NT2/D1 (cell line): ENCODE data around the gene ARFGEF3.

Source experiments
- SUZ12 ChIP-seq: IDR thresholded peaks from 2 replicates; pipeline ENCODE4 v1.6.1; 2011; ENCODE audit not compliant: insufficient read length, insufficient read depth; ENCODE audit errors: extremely low read depth
- YY1 ChIP-seq: IDR thresholded peaks from 2 replicates; pipeline ENCODE4 v1.6.1; 2011; ENCODE audit not compliant: insufficient read length, insufficient read depth
- ZNF274 ChIP-seq: IDR thresholded peaks from 2 replicates; pipeline ENCODE4 v1.6.1; 2011; ENCODE audit warnings: mild to moderate bottlenecking, low read depth, low read length

DNA sequence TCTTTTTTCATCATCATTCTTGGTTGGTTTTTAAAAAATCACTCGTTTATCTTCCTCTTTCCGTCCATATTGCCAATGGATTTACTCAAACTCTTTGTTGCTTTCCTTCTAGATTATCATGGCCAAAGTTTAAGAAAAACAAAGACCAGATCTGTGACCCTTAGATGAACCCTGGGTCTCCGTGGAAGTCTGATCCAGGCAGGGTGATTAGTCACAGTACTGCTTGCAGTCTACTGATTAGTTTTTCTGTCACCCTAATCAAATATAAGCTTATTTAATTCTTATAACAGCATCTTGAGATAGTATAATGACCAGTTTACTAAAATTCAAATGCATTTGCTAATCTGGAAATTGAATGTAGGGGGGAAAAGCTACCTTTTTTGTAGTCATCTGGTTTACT is 210.0 kb downstream of the ARFGEF3 start:
- TF ChIP-seq YY1: no peak
- no peak for TF ChIP-seq ZNF274
- no peak for TF ChIP-seq SUZ12
